ENCODE measurements around the gene RWDD2A. TPM values are rescaled to one million over a fixed set of nuclear protein-coding genes. Genes with fewer than 3 reads are reported as not detected.

Gene RWDD2A
- total RNA-seq, 4 donors from 2014 or later, result 0.95 to 3.5 (median 1.6) TPM

- peaks cover 72% of the 10 kb centered on the region for H3K36me3 ChIP-seq
Observed at GRCh38 chr6:83160167-83160566, 33.0 kb upstream of the RWDD2A start.

DNA sequence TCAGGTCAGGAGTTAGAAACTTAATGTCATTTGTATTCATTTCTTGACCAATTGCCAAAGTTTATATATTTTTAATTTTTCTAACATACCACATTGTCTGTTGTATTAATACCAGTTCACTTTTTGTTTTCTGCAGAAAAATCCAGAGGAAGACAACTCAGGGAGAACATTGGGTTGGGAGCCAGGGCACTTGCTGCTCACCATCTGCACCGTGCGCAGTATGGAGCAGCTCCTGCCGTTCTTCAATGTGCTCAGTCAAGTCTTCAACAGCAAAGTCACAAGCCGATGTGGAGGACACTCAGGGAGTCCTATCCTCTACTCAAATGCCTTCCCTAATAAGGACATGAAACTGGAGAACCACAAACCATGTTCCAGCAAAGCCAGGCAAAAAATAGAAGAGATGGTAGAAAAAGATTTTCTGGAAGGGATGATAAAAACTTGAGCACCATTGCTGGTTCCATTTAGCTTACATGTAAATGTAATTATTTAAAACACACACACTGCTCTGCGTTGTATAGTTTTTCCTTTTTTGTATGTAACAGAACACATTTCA, 25.4 kb upstream of the RWDD2A start:
- Histone ChIP-seq H3K9me3 (no peaks in the 10 kb centered on the region), H3K27ac (no peak overlapping the region), H3K36me3 (peaks cover 95% of the 10 kb centered on the region), H3K4me3 (no peak overlapping the region), H3K4me1 (no peaks in the 10 kb centered on the region), H3K27me3 (no peaks in the 10 kb centered on the region)
- no peak for TF ChIP-seq POLR2AphosphoS5 (IDR thresholded peaks at IDR 0.05)
- TF ChIP-seq EP300 (IDR thresholded peaks at IDR 0.05), result no peak
- no peak for TF ChIP-seq POLR2A (IDR thresholded peaks at IDR 0.05)
- TF ChIP-seq, protein P1, sequence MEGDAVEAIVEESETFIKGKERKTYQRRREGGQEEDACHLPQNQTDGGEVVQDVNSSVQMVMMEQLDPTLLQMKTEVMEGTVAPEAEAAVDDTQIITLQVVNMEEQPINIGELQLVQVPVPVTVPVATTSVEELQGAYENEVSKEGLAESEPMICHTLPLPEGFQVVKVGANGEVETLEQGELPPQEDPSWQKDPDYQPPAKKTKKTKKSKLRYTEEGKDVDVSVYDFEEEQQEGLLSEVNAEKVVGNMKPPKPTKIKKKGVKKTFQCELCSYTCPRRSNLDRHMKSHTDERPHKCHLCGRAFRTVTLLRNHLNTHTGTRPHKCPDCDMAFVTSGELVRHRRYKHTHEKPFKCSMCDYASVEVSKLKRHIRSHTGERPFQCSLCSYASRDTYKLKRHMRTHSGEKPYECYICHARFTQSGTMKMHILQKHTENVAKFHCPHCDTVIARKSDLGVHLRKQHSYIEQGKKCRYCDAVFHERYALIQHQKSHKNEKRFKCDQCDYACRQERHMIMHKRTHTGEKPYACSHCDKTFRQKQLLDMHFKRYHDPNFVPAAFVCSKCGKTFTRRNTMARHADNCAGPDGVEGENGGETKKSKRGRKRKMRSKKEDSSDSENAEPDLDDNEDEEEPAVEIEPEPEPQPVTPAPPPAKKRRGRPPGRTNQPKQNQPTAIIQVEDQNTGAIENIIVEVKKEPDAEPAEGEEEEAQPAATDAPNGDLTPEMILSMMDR (IDR thresholded peaks at IDR 0.05), result no peak
- 95% methylated on average over 5 of the region's 5 CpGs for WGBS
- no peak for DNase-seq (ENCODE audit: low spot score in 2 of 2)

More at GRCh38 chr6:83160167-83160566, 33.0 kb upstream of the RWDD2A start:
- no peaks in the 10 kb centered on the region for H3K4me1 ChIP-seq
- no peak overlapping the region for H3K4me3 ChIP-seq
- WGBS, result 88% methylated on average over 1 of the region's 1 CpG
- H3K27me3 ChIP-seq, result no peaks in the 10 kb centered on the region
- TF ChIP-seq POLR2AphosphoS5 (IDR thresholded peaks at IDR 0.05) (no peak), POLR2A (IDR thresholded peaks at IDR 0.05) (no peak), EP300 (IDR thresholded peaks at IDR 0.05) (no peak)
- TF ChIP-seq, protein P1 (IDR thresholded peaks at IDR 0.05), result no peak
- H3K27ac ChIP-seq, result no peak overlapping the region
- no peak for DNase-seq (ENCODE audit: low spot score in 2 of 2)
- H3K9me3 ChIP-seq, result no peaks in the 10 kb centered on the region

DNA sequence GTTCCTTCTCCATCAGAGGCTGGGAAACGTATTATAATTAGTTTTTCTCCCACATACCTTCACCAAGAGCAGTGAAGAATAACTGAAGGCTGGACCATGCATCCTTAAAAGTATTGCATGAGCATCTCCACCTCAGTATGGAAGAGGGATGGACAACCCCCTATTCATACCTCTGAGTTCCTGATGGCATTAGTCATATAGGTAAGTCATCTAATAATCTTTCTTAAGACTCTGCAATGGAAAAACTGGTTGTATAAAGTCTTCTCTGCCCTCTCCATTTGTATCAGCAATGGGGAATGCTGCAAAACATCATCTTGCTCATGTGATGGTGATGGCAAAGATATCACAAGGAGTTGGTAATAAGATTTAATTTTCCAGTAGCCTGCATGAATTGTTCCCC, 24.6 kb upstream of the RWDD2A start:
- TF ChIP-seq EP300 (IDR thresholded peaks at IDR 0.05) (no peak), POLR2AphosphoS5 (IDR thresholded peaks at IDR 0.05) (no peak), POLR2A (IDR thresholded peaks at IDR 0.05) (no peak)
- TF ChIP-seq, protein P1 (IDR thresholded peaks at IDR 0.05), result no peak
- Histone ChIP-seq H3K27ac (no peak overlapping the region), H3K4me1 (no peaks in the 10 kb centered on the region), H3K4me3 (no peak overlapping the region), H3K9me3 (no peaks in the 10 kb centered on the region), H3K36me3 (peaks cover 97% of the 10 kb centered on the region), H3K27me3 (no peaks in the 10 kb centered on the region)
- DNase-seq (ENCODE audit: low spot score in 2 of 2), result no peak
- WGBS, result 79% methylated on average over 1 of the region's 1 CpG

DNA sequence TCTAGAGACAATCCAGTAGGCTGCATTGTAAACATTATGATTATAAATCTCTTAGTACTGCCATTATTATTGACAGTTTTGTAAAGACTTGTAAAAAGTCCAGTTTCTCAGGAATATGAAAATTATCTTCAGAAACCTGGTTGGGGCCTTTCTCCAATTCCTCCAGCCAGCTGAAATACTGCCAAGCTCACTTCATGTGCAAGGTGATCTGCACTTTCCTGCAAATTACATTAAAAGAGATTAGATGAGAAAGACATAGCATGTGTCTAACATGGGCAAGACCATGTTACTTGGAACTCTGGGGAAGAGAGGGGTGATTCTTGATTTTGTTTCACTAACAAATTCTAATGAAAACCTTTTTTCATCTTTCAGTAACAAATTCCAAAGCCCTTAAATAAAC, 24.1 kb upstream of the RWDD2A start:
- TF ChIP-seq EP300 (IDR thresholded peaks at IDR 0.05) (no peak), POLR2AphosphoS5 (IDR thresholded peaks at IDR 0.05) (no peak), POLR2A (IDR thresholded peaks at IDR 0.05) (no peak)
- TF ChIP-seq, protein P1 (IDR thresholded peaks at IDR 0.05), result no peak
- Histone ChIP-seq H3K27ac (no peak overlapping the region), H3K27me3 (no peaks in the 10 kb centered on the region), H3K36me3 (peaks cover 99% of the 10 kb centered on the region), H3K4me3 (no peak overlapping the region), H3K9me3 (no peaks in the 10 kb centered on the region), H3K4me1 (no peaks in the 10 kb centered on the region)
- no peak for DNase-seq (ENCODE audit: low spot score in 2 of 2)

DNA sequence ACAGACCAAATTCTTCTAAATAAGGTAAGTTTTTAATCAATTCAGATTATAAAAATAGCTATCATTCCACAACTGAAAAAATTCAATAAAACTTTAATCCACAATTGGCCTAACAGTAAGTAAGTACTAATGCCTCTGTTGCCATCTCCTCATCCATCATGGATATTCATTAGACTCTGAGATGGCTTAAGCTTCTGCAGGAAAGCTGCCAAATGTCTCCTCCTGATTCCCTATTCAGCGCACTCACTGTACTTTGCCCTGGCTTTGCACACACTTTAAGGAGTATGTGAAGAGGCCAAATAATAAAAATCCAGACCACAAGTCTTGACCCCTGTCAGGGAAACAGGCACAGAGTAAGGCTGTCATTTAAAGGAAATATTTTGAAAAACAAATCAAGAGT, 23.6 kb upstream of the RWDD2A start:
- no peak for TF ChIP-seq POLR2A (IDR thresholded peaks at IDR 0.05)
- TF ChIP-seq, protein P1 (IDR thresholded peaks at IDR 0.05), result no peak
- no peak for TF ChIP-seq EP300 (IDR thresholded peaks at IDR 0.05)
- no peak for TF ChIP-seq POLR2AphosphoS5 (IDR thresholded peaks at IDR 0.05)
- 95% methylated on average over 1 of the region's 1 CpG for WGBS

More for the DNA sequence above, 23.6 kb upstream of the RWDD2A start:
- H3K36me3 ChIP-seq, result peaks cover 96% of the 10 kb centered on the region
- H3K9me3 ChIP-seq, result no peaks in the 10 kb centered on the region
- H3K4me1 ChIP-seq, result no peaks in the 10 kb centered on the region
- no peaks in the 10 kb centered on the region for H3K27me3 ChIP-seq
- no peak overlapping the region for H3K4me3 ChIP-seq
- H3K27ac ChIP-seq, result no peak overlapping the region
- no peak for DNase-seq (ENCODE audit: low spot score in 2 of 2)

Measured in suprapubic skin (tissue), 4 donors.